ENCODE results near the gene SCAPER. TPM values are rescaled to one million over a fixed set of nuclear protein-coding genes. Genes with fewer than 3 reads are reported as not detected.

The SCAPER gene
- total RNA-seq, 1 experiment from 2014 or later: 10.3 TPM

- H3K27me3 Mint-ChIP-seq (ENCODE audit: low read depth): no peaks in the 10 kb centered on the region
- ATAC-seq: no peak
- H3K4me1 Mint-ChIP-seq: no peaks in the 10 kb centered on the region
- TF ChIP-seq ELF4 (CRISPR knock-in tag; IDR thresholded peaks at IDR 0.05; ENCODE audit: low read depth) (no peak), AR (CRISPR knock-in tag; IDR thresholded peaks at IDR 0.05) (no peak), ZNF423 (CRISPR knock-in tag; IDR thresholded peaks at IDR 0.05) (no peak), ZNF532 (CRISPR knock-in tag; IDR thresholded peaks at IDR 0.05; ENCODE audit: borderline replicate concordance) (no peak), FOXJ3 (CRISPR knock-in tag; IDR thresholded peaks at IDR 0.05; ENCODE audit: borderline replicate concordance) (no peak)
- TF ChIP-seq, protein P1, sequence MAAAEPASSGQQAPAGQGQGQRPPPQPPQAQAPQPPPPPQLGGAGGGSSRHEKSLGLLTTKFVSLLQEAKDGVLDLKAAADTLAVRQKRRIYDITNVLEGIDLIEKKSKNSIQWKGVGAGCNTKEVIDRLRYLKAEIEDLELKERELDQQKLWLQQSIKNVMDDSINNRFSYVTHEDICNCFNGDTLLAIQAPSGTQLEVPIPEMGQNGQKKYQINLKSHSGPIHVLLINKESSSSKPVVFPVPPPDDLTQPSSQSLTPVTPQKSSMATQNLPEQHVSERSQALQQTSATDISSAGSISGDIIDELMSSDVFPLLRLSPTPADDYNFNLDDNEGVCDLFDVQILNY (CRISPR knock-in tag; IDR thresholded peaks at IDR 0.05): no peak
- H3K27ac Mint-ChIP-seq: no peak overlapping the region
- no peak for DNase-seq (ENCODE audit: low spot score)
- H3K4me3 Mint-ChIP-seq: no peak overlapping the region
- no peaks in the 10 kb centered on the region for H3K9me3 Mint-ChIP-seq
- H3K36me3 Mint-ChIP-seq: no peaks in the 10 kb centered on the region
- POLR2A ChIA-PET: no interaction called here
- CTCF ChIA-PET: no interaction called here
These were observed 39.6 kb downstream of the SCAPER start for GRCh38 chr15:76865548-76865991.

DNA sequence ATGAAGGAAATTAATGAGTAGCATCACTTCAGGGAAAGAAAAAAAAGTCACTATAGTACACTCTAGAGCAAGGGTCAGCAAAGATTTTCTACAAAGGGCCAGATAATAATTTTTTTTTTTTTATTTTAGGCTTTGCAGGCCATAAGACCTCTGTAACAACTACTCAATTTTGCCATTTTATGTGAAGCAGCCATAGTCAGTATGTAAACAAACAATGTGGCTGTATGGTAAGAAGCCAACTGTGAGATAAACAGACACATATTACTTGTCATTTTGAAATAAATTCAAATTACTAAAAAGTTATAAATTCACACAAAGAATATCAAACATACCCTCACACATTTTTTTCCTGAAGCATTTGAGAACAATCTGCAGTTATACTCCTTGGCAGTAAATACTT, 40.6 kb downstream of the SCAPER start:
- ChIA-PET POLR2A (no interaction called here), CTCF (no interaction called here)
- ATAC-seq: no peak
- TF ChIP-seq, protein P2, sequence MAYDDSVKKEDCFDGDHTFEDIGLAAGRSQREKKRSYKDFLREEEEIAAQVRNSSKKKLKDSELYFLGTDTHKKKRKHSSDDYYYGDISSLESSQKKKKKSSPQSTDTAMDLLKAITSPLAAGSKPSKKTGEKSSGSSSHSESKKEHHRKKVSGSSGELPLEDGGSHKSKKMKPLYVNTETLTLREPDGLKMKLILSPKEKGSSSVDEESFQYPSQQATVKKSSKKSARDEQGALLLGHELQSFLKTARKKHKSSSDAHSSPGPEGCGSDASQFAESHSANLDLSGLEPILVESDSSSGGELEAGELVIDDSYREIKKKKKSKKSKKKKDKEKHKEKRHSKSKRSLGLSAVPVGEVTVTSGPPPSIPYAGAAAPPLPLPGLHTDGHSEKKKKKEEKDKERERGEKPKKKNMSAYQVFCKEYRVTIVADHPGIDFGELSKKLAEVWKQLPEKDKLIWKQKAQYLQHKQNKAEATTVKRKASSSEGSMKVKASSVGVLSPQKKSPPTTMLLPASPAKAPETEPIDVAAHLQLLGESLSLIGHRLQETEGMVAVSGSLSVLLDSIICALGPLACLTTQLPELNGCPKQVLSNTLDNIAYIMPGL (CRISPR knock-in tag; IDR thresholded peaks at IDR 0.05): no peak
- TF ChIP-seq, protein P3, sequence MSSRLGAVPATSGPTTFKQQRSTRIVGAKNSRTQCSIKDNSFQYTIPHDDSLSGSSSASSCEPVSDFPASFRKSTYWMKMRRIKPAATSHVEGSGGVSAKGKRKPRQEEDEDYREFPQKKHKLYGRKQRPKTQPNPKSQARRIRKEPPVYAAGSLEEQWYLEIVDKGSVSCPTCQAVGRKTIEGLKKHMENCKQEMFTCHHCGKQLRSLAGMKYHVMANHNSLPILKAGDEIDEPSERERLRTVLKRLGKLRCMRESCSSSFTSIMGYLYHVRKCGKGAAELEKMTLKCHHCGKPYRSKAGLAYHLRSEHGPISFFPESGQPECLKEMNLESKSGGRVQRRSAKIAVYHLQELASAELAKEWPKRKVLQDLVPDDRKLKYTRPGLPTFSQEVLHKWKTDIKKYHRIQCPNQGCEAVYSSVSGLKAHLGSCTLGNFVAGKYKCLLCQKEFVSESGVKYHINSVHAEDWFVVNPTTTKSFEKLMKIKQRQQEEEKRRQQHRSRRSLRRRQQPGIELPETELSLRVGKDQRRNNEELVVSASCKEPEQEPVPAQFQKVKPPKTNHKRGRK (CRISPR knock-in tag; IDR thresholded peaks at IDR 0.05; ENCODE audit: borderline replicate concordance): no peak
- TF ChIP-seq TEAD1 (CRISPR knock-in tag; IDR thresholded peaks at IDR 0.05) (no peak), NR3C1 (CRISPR knock-in tag; conservative IDR thresholded peaks at IDR 0.05; ENCODE audit: low read depth) (no peak), KAT7 (CRISPR knock-in tag; IDR thresholded peaks at IDR 0.05; ENCODE audit: borderline replicate concordance) (no peak), MLX (CRISPR knock-in tag; IDR thresholded peaks at IDR 0.05) (no peak), NFYB (CRISPR knock-in tag; conservative IDR thresholded peaks at IDR 0.05; ENCODE audit: low read depth) (no peak), AFF4 (CRISPR knock-in tag; IDR thresholded peaks at IDR 0.05; ENCODE audit: borderline replicate concordance) (no peak), RELA (CRISPR knock-in tag; IDR thresholded peaks at IDR 0.05; ENCODE audit: borderline replicate concordance) (no peak)
- TF ChIP-seq, protein P4, sequence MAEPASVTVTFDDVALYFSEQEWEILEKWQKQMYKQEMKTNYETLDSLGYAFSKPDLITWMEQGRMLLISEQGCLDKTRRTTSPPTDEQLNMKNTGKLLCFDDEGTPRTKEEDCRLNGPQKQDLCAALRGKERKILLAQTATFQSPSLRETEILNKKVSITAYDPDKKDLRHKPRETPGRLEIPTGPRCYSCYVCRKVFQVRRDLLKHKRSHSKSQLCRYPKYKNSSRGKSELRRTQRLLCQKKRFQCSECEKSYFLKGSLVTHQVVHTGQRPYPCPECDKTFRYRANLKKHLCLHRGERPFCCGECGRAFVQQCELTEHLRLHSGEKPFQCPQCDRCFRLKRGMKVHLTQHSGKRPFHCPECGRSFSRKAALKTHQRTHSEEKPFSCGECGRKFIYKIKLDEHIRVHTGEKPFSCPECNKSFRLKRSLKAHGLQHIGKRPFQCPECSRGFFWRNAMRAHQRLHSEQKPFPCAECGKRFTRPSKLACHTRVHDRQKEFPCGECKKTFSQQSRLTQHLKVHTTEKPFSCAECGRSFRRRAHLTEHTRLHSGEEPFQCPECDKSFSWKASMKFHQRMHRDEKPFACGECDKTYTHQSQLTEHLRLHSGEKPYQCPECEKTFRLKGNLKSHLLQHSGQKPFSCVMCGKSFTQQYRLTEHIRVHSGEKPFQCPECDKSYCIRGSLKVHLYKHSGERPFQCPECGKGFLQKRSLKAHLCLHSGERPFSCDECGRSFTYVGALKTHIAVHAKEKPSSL (CRISPR knock-in tag; conservative IDR thresholded peaks at IDR 0.05): no peak

More for the DNA sequence above, 40.6 kb downstream of the SCAPER start:
- Mint-ChIP-seq H3K27ac (no peak overlapping the region), H3K27me3 (ENCODE audit: low read depth) (no peaks in the 10 kb centered on the region), H3K36me3 (no peaks in the 10 kb centered on the region), H3K4me3 (no peak overlapping the region), H3K9me3 (no peaks in the 10 kb centered on the region), H3K4me1 (no peaks in the 10 kb centered on the region)
- DNase-seq (ENCODE audit: low spot score): no peak

All from WTC11 (cell line).